GM12891 (cell line): ENCODE results near the gene OPCML.

Source experiments
- POLR2A ChIP-seq: IDR thresholded peaks from 2 replicates; pipeline ENCODE4 v1.6.1; 2011; ENCODE audit warnings: low read depth, low read length, control low read depth
- POLR2AphosphoS5 ChIP-seq: IDR thresholded peaks from 2 replicates; pipeline ENCODE4 v1.6.1; 2011; ENCODE audit warnings: low read depth, low read length, control low read depth
- POU2F2 ChIP-seq: IDR thresholded peaks from 2 replicates; pipeline ENCODE4 v1.6.1; 2011; ENCODE audit warnings: low read depth, mild to moderate bottlenecking, control low read depth, low read length, moderate library complexity
- TAF1 ChIP-seq: IDR thresholded peaks from 2 replicates; pipeline ENCODE4 v1.6.1; 2011; ENCODE audit warnings: low read depth, low read length, control low read depth

- no peak for TF ChIP-seq POLR2AphosphoS5
- no peak for TF ChIP-seq TAF1
- TF ChIP-seq POLR2A = no peak
- no peak for TF ChIP-seq POU2F2
Measured at GRCh38 chr11:132578580-132578979, 953.7 kb downstream of the OPCML start.
